ENCODE results near the gene MIOX.

The MIOX gene

GRCh38 chr22:50502096-50502495 is 15.4 kb downstream of the MIOX start:
- no peaks in the 10 kb centered on the region for H3K9me3 ChIP-seq (ENCODE audit: control insufficient read depth, insufficient read depth, low read depth, low read length)
- H3K36me3 ChIP-seq (ENCODE audit: control insufficient read depth, insufficient read depth, low read length) = peaks cover 21% of the 10 kb centered on the region
- peaks cover 19% of the 10 kb centered on the region for H3K4me1 ChIP-seq (ENCODE audit: control insufficient read depth, insufficient read depth, low read length)
- H3K27ac ChIP-seq (ENCODE audit: low read depth, low read length) = no peak overlapping the region
- no peak overlapping the region for H3K4me3 ChIP-seq (ENCODE audit: low read depth, low read length)
- H3K9ac ChIP-seq (ENCODE audit: low read length) = no peak overlapping the region
- H3K27me3 ChIP-seq (ENCODE audit: control insufficient read depth, insufficient read depth, low read length) = no peaks in the 10 kb centered on the region

DNA sequence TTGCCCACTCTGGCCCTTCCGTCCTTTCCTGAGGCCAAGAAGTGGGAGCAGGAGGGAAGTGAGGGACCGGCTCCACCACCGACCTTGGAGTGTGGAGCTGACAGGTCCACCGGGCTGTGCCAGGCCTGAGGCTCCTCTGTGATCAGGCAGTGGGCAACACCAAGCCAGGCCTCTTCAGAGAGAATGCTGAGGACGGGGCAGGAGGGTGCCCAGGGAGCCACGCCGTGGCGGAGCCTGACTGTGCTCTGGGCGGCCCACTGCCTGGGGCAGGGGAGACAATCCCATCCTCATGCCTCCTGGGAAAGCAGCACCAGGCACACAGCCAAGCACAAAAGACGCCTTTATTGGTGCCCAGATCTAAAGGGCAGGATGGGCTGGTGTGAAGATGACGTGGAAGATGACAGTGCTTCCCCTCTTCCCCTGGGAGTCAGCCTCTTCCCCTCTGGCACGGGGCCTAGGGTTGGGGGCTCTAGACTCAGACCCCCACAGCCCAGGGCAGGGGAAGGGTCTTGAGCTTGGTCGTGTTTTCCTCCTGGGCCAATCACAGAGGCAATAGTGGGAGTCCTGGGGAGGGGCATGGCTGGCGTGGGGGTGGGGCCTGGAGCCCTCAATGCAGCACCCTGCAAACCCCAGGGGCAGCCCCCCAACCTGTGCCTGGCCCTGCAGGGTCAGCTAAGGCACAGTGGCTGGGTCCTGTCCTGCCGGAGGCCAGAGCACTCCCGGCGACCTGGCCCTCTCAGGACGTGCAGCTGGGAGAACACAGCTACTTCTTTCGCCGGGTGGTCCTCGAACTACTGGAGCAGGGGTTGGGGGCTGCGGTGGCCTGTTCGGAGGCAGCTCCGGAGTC is 16.2 kb downstream of the MIOX start:
- H3K9me3 ChIP-seq (ENCODE audit: control insufficient read depth, insufficient read depth, low read depth, low read length) = no peaks in the 10 kb centered on the region
- no peak overlapping the region for H3K27ac ChIP-seq (ENCODE audit: low read depth, low read length)
- H3K36me3 ChIP-seq (ENCODE audit: control insufficient read depth, insufficient read depth, low read length) = peaks cover 21% of the 10 kb centered on the region
- H3K9ac ChIP-seq (ENCODE audit: low read length) = no peak overlapping the region
- no peak overlapping the region for H3K4me3 ChIP-seq (ENCODE audit: low read depth, low read length)
- peaks cover 19% of the 10 kb centered on the region for H3K4me1 ChIP-seq (ENCODE audit: control insufficient read depth, insufficient read depth, low read length)
- H3K27me3 ChIP-seq (ENCODE audit: control insufficient read depth, insufficient read depth, low read length) = no peaks in the 10 kb centered on the region

GRCh38 chr22:50503475-50504145 is 17.0 kb downstream of the MIOX start:
- Histone ChIP-seq H3K9ac (ENCODE audit: low read length) (no peak overlapping the region), H3K27me3 (ENCODE audit: control insufficient read depth, insufficient read depth, low read length) (no peaks in the 10 kb centered on the region), H3K27ac (ENCODE audit: low read depth, low read length) (no peak overlapping the region), H3K4me1 (ENCODE audit: control insufficient read depth, insufficient read depth, low read length) (peaks cover 15% of the 10 kb centered on the region), H3K36me3 (ENCODE audit: control insufficient read depth, insufficient read depth, low read length) (peaks cover 22% of the 10 kb centered on the region), H3K4me3 (ENCODE audit: low read depth, low read length) (no peak overlapping the region), H3K9me3 (ENCODE audit: control insufficient read depth, insufficient read depth, low read depth, low read length) (no peaks in the 10 kb centered on the region)

GRCh38 chr22:50504369-50505211 is 17.9 kb downstream of the MIOX start:
- no peak overlapping the region for H3K9ac ChIP-seq (ENCODE audit: low read length)
- no peaks in the 10 kb centered on the region for H3K9me3 ChIP-seq (ENCODE audit: control insufficient read depth, insufficient read depth, low read depth, low read length)

GRCh38 chr22:50505276-50505775 is 18.7 kb downstream of the MIOX start:
- Histone ChIP-seq H3K9ac (ENCODE audit: low read length) (no peak overlapping the region), H3K4me3 (ENCODE audit: low read depth, low read length) (no peak overlapping the region), H3K36me3 (ENCODE audit: control insufficient read depth, insufficient read depth, low read length) (peaks cover 22% of the 10 kb centered on the region), H3K9me3 (ENCODE audit: control insufficient read depth, insufficient read depth, low read depth, low read length) (no peaks in the 10 kb centered on the region), H3K27me3 (ENCODE audit: control insufficient read depth, insufficient read depth, low read length) (no peaks in the 10 kb centered on the region), H3K4me1 (ENCODE audit: control insufficient read depth, insufficient read depth, low read length) (peaks cover 17% of the 10 kb centered on the region), H3K27ac (ENCODE audit: low read depth, low read length) (no peak overlapping the region)

More at GRCh38 chr22:50504369-50505211, 17.9 kb downstream of the MIOX start:
- Histone ChIP-seq H3K27ac (ENCODE audit: low read depth, low read length) (no peak overlapping the region), H3K36me3 (ENCODE audit: control insufficient read depth, insufficient read depth, low read length) (peaks cover 22% of the 10 kb centered on the region), H3K27me3 (ENCODE audit: control insufficient read depth, insufficient read depth, low read length) (no peaks in the 10 kb centered on the region), H3K4me1 (ENCODE audit: control insufficient read depth, insufficient read depth, low read length) (peaks cover 17% of the 10 kb centered on the region), H3K4me3 (ENCODE audit: low read depth, low read length) (no peak overlapping the region)

- H3K27me3 ChIP-seq (ENCODE audit: control insufficient read depth, insufficient read depth, low read length) = no peaks in the 10 kb centered on the region
- peak overlapping the region; percentile 46 for H3K9ac ChIP-seq (ENCODE audit: low read length)
- peaks cover 22% of the 10 kb centered on the region for H3K36me3 ChIP-seq (ENCODE audit: control insufficient read depth, insufficient read depth, low read length)
- peaks cover 17% of the 10 kb centered on the region for H3K4me1 ChIP-seq (ENCODE audit: control insufficient read depth, insufficient read depth, low read length)
- no peak overlapping the region for H3K27ac ChIP-seq (ENCODE audit: low read depth, low read length)
- peak overlapping the region; percentile 98; the same call in 1 of the 2 replicates for H3K4me3 ChIP-seq (ENCODE audit: low read depth, low read length)
- H3K9me3 ChIP-seq (ENCODE audit: control insufficient read depth, insufficient read depth, low read depth, low read length) = no peaks in the 10 kb centered on the region
Observed at GRCh38 chr22:50505776-50506610, 19.3 kb downstream of the MIOX start.

GRCh38 chr22:50506611-50507420 is 20.2 kb downstream of the MIOX start:
- H3K27me3 ChIP-seq (ENCODE audit: control insufficient read depth, insufficient read depth, low read length) = no peaks in the 10 kb centered on the region
- H3K36me3 ChIP-seq (ENCODE audit: control insufficient read depth, insufficient read depth, low read length) = peaks cover 22% of the 10 kb centered on the region
- H3K9ac ChIP-seq (ENCODE audit: low read length) = peak overlapping the region; percentile 76
- H3K4me1 ChIP-seq (ENCODE audit: control insufficient read depth, insufficient read depth, low read length) = peaks cover 17% of the 10 kb centered on the region
- H3K27ac ChIP-seq (ENCODE audit: low read depth, low read length) = peak overlapping the region; percentile 55; the same call in 1 of the 2 replicates
- no peaks in the 10 kb centered on the region for H3K9me3 ChIP-seq (ENCODE audit: control insufficient read depth, insufficient read depth, low read depth, low read length)
- H3K4me3 ChIP-seq (ENCODE audit: low read depth, low read length) = peak overlapping the region; percentile 98

- peak within 1 kb of the TSS; percentile 98 for H3K27ac ChIP-seq (ENCODE audit: low read depth, low read length)
- H3K27me3 ChIP-seq (ENCODE audit: control insufficient read depth, insufficient read depth, low read length) = no peaks in the 10 kb centered on the region
- peak within 1 kb of the TSS; percentile 99 for H3K9ac ChIP-seq (ENCODE audit: low read length)
- H3K9me3 ChIP-seq (ENCODE audit: control insufficient read depth, insufficient read depth, low read depth, low read length) = no peaks in the 10 kb centered on the region
- H3K36me3 ChIP-seq (ENCODE audit: control insufficient read depth, insufficient read depth, low read length) = peaks cover 20% of the 10 kb centered on the region
- H3K4me3 ChIP-seq (ENCODE audit: low read depth, low read length) = peak within 1 kb of the TSS; percentile 100
- H3K4me1 ChIP-seq (ENCODE audit: control insufficient read depth, insufficient read depth, low read length) = peaks cover 17% of the 10 kb centered on the region
Observed at GRCh38 chr22:50507421-50507990, 20.8 kb downstream of the MIOX start, which contains the start of gene LMF2. Gene LMF2, minus strand, starts transcription at chr22:50507702. Its CDS starts 27 bp downstream, at chr22:50507675.

GRCh38 chr22:50507991-50508884 is 21.6 kb downstream of the MIOX start, which contains the start of gene NCAPH2:
Gene NCAPH2, plus strand, starts transcription at chr22:50508224. Its CDS starts 114 bp downstream, at chr22:50508338.
- Histone ChIP-seq H3K4me1 (ENCODE audit: control insufficient read depth, insufficient read depth, low read length) (peaks cover 17% of the 10 kb centered on the region), H3K9ac (ENCODE audit: low read length) (peak within 1 kb of the TSS; percentile 99), H3K36me3 (ENCODE audit: control insufficient read depth, insufficient read depth, low read length) (peaks cover 16% of the 10 kb centered on the region), H3K9me3 (ENCODE audit: control insufficient read depth, insufficient read depth, low read depth, low read length) (no peaks in the 10 kb centered on the region), H3K27me3 (ENCODE audit: control insufficient read depth, insufficient read depth, low read length) (no peaks in the 10 kb centered on the region), H3K27ac (ENCODE audit: low read depth, low read length) (peak within 1 kb of the TSS; percentile 98), H3K4me3 (ENCODE audit: low read depth, low read length) (peak within 1 kb of the TSS; percentile 100)

Measured in HUES6 (cell line).